Measurements from ENCODE around the gene FRY. TPM values are rescaled to one million over a fixed set of nuclear protein-coding genes. Genes with fewer than 3 reads are reported as not detected.

The FRY gene
- total and polyA plus RNA-seq, 2 donors (not counting 1 experiment from before 2014, with no cell fraction given), result 2.3 to 6.3 TPM

DNA sequence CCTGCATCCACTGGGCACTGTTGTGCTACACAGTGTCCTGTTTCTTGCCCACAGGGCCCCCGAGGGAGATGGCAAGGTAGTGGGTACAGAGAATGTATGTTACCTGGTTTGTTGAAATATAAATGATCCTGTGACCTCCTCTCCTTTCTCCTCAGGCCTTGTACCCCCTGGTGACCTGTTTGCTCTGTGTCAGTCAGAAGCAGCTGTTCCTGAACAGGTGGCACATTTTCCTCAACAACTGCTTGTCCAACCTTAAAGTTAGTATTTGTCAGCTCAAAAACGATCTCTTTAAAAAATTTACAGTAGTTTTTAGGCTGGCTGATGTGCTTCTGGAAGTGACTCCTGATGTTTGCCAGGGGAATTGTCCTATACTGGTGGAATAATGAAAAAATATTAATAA, 105.1 kb downstream of the FRY start:
- 40% methylated on average over 1 of the region's 2 CpGs for WGBS (ENCODE audit: insufficient coverage)
- no peaks in the 10 kb centered on the region for H3K9me3 ChIP-seq (ENCODE audit: control extremely low read depth in 1 of 3, control insufficient read depth in 2 of 3, insufficient read depth in 1 of 3, low read length in 2 of 3)
- Mint-ChIP-seq H3K27me3 (no peaks in the 10 kb centered on the region), H3K4me1 (no peaks in the 10 kb centered on the region), H3K4me3 (no peak overlapping the region), H3K9me3 (ENCODE audit: insufficient read depth) (no peaks in the 10 kb centered on the region), H3K27ac (no peak overlapping the region)
- no peak overlapping the region for H3K9ac ChIP-seq (ENCODE audit: low read length)
- no peak overlapping the region for H3K4me2 ChIP-seq (replicated peaks; ENCODE audit: low read depth, low read length, poor library complexity, severe bottlenecking)
- intact Hi-C loops (cut with micrococcal nuclease), result no loop called here
- H3K4me3 ChIP-seq (ENCODE audit: control extremely low read depth in 1 of 5, extremely low read depth in 1 of 5, insufficient read depth in 1 of 5, low read depth in 2 of 5, low read length in 4 of 5), result no peak overlapping the region
- H3K27me3 ChIP-seq (replicated peaks in 1 of 4; ENCODE audit: control extremely low read depth in 1 of 4, control insufficient read depth in 3 of 4, insufficient read depth in 4 of 4, low read length in 3 of 4), result no peaks in the 10 kb centered on the region
- H3K79me2 ChIP-seq (ENCODE audit: control insufficient read depth, insufficient read depth, low read length), result no peaks in the 10 kb centered on the region
- CTCF ChIA-PET, result no interaction called here
- POLR2A ChIA-PET, result no interaction called here
- ATAC-seq (ENCODE audit: low read depth) (no peak), DNase-seq (no peak)
- no peak overlapping the region for H2AFZ ChIP-seq (ENCODE audit: insufficient read depth, low read depth, low read length, poor library complexity, severe bottlenecking)
- TF ChIP-seq, protein P1, sequence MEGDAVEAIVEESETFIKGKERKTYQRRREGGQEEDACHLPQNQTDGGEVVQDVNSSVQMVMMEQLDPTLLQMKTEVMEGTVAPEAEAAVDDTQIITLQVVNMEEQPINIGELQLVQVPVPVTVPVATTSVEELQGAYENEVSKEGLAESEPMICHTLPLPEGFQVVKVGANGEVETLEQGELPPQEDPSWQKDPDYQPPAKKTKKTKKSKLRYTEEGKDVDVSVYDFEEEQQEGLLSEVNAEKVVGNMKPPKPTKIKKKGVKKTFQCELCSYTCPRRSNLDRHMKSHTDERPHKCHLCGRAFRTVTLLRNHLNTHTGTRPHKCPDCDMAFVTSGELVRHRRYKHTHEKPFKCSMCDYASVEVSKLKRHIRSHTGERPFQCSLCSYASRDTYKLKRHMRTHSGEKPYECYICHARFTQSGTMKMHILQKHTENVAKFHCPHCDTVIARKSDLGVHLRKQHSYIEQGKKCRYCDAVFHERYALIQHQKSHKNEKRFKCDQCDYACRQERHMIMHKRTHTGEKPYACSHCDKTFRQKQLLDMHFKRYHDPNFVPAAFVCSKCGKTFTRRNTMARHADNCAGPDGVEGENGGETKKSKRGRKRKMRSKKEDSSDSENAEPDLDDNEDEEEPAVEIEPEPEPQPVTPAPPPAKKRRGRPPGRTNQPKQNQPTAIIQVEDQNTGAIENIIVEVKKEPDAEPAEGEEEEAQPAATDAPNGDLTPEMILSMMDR (IDR thresholded peaks at IDR 0.05), result no peak
- TF ChIP-seq EZH2 (IDR thresholded peaks at IDR 0.05; ENCODE audit: borderline replicate concordance, insufficient read depth, low read depth, low read length, poor library complexity, severe bottlenecking), result no peak
- no peaks in the 10 kb centered on the region for H3K36me3 ChIP-seq (replicated peaks in 1 of 2; ENCODE audit: control extremely low read depth in 1 of 2, control insufficient read depth in 1 of 2, extremely low read depth in 1 of 2, insufficient read depth in 2 of 2, low read length in 1 of 2)
- no peaks in the 10 kb centered on the region for H4K20me1 ChIP-seq (ENCODE audit: control insufficient read depth, insufficient read depth, low read length, poor library complexity, severe bottlenecking)
- no peaks in the 10 kb centered on the region for H3K4me1 ChIP-seq (ENCODE audit: control insufficient read depth in 2 of 2, insufficient read depth in 2 of 2, low read length in 2 of 2)
- H3K27ac ChIP-seq (ENCODE audit: low read length in 2 of 2), result no peak overlapping the region

DNA sequence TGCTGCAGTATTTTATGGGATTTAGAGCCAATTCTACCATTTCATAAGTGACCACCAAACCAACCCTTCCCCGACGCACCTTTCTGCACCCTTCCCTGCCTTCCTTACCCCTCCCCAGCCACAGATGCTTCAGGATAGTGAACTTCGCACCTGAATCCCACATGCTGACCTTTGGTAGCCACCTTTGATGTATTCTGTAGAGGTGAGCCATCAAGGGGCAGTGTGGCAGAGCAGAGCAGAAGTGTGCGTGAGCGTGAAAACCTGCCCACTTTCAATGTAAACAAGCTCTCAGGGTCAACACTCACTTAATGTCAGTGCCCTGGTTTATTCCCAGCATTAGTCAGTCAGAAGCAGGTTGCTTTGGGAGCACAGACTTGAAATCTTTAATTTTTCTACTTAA, 107.7 kb downstream of the FRY start:
- Histone ChIP-seq H3K9ac (ENCODE audit: low read length) (no peak overlapping the region), H3K4me2 (replicated peaks; ENCODE audit: low read depth, low read length, poor library complexity, severe bottlenecking) (no peak overlapping the region), H3K27ac (ENCODE audit: low read length in 2 of 2) (no peak overlapping the region), H3K4me3 (ENCODE audit: control extremely low read depth in 1 of 5, extremely low read depth in 1 of 5, insufficient read depth in 1 of 5, low read depth in 2 of 5, low read length in 4 of 5) (no peak overlapping the region), H3K4me1 (ENCODE audit: control insufficient read depth in 2 of 2, insufficient read depth in 2 of 2, low read length in 2 of 2) (no peaks in the 10 kb centered on the region), H4K20me1 (ENCODE audit: control insufficient read depth, insufficient read depth, low read length, poor library complexity, severe bottlenecking) (no peaks in the 10 kb centered on the region), H2AFZ (ENCODE audit: insufficient read depth, low read depth, low read length, poor library complexity, severe bottlenecking) (no peak overlapping the region), H3K36me3 (replicated peaks in 1 of 2; ENCODE audit: control extremely low read depth in 1 of 2, control insufficient read depth in 1 of 2, extremely low read depth in 1 of 2, insufficient read depth in 2 of 2, low read length in 1 of 2) (no peaks in the 10 kb centered on the region), H3K79me2 (ENCODE audit: control insufficient read depth, insufficient read depth, low read length) (no peaks in the 10 kb centered on the region), H3K9me3 (ENCODE audit: control extremely low read depth in 1 of 3, control insufficient read depth in 2 of 3, insufficient read depth in 1 of 3, low read length in 2 of 3) (no peaks in the 10 kb centered on the region), H3K27me3 (replicated peaks in 1 of 4; ENCODE audit: control extremely low read depth in 1 of 4, control insufficient read depth in 3 of 4, insufficient read depth in 4 of 4, low read length in 3 of 4) (no peaks in the 10 kb centered on the region)
- DNase-seq (no peak), ATAC-seq (ENCODE audit: low read depth) (no peak)
- Mint-ChIP-seq H3K27ac (no peak overlapping the region), H3K4me1 (no peaks in the 10 kb centered on the region), H3K9me3 (ENCODE audit: insufficient read depth) (no peaks in the 10 kb centered on the region), H3K27me3 (no peaks in the 10 kb centered on the region), H3K4me3 (no peak overlapping the region)
- intact Hi-C loops (cut with micrococcal nuclease), result no loop called here
- CTCF ChIA-PET, result no interaction called here
- TF ChIP-seq EZH2 (IDR thresholded peaks at IDR 0.05; ENCODE audit: borderline replicate concordance, insufficient read depth, low read depth, low read length, poor library complexity, severe bottlenecking), result no peak
- TF ChIP-seq, protein P1 (IDR thresholded peaks at IDR 0.05), result no peak
- no CpG with 5 or more reads among the region's 5 CpGs for WGBS (ENCODE audit: insufficient coverage)
- POLR2A ChIA-PET, result no interaction called here

All from B cell (primary cell).